Stimulated activated effector memory CD8-positive, alpha-beta T cell treated with anti-CD3 and anti-CD28 coated beads, Interleukin-12 subunit alpha, Interleukin-12 subunit beta, amount 100 ng/mL, for 72 hours (primary cell): ENCODE measurements around the gene MAP1B.

ENCODE experiments used
- ATAC-seq: fragments of 150-1000 bp; cut with Tn5 transposase; 2 replicates; pipeline ENCODE4 v1.10.0; 2021
- DNase-seq, 2 donors: peaks; one replicate each; pipeline ENCODE4 v3.0.0; 2021 to 2022; ENCODE audit warnings: low spot score in 2 of 2
- H3K27ac Mint-ChIP-seq: one replicate; pipeline ENCODE4 v1.8.0; 2022; ENCODE audit warnings: mild to moderate bottlenecking, mixed read lengths
- H3K36me3 Mint-ChIP-seq: one replicate; pipeline ENCODE4 v1.8.0; 2022; ENCODE audit warnings: mild to moderate bottlenecking, mixed read lengths
- H3K4me1 Mint-ChIP-seq: one replicate; pipeline ENCODE4 v1.8.0; 2022; ENCODE audit warnings: mixed read lengths
- H3K4me3 Mint-ChIP-seq: one replicate; pipeline ENCODE4 v1.8.0; 2022; ENCODE audit warnings: mild to moderate bottlenecking, mixed read lengths
- H3K9me3 Mint-ChIP-seq: one replicate; pipeline ENCODE4 v1.8.0; 2022; ENCODE audit warnings: mixed read lengths

The MAP1B gene

DNA sequence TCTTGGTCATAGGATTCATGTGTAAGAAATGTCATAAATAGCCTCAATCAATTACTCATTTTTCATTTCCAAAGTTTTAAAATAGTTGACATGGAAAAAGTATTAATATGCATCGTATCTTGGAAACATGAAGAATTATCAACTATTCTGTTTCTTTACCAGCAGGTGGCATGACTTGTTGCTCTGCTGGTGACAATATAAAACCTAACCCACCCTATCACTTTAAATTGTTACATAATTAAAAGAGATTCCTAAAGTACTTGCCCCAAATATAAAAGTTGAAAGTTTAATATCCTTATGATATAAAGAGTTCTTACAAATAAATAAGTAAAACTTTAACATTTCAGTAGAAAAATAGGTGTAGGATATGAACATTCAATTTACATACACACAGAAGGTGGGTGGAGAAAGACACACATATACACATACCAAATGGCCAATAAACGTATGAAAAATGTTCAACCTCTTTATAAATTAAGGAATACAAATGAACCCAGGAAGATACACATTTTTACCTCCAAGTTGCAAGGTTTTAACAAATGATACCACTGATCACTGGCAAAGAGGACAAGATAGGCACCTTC, 30.6 kb downstream of the MAP1B start:
- Mint-ChIP-seq H3K4me1 (peaks cover 10% of the 10 kb centered on the region), H3K27ac (no peak overlapping the region), H3K36me3 (no peaks in the 10 kb centered on the region), H3K4me3 (no peak overlapping the region), H3K9me3 (no peaks in the 10 kb centered on the region)
- ATAC-seq (no peak), DNase-seq (no peak)

DNA sequence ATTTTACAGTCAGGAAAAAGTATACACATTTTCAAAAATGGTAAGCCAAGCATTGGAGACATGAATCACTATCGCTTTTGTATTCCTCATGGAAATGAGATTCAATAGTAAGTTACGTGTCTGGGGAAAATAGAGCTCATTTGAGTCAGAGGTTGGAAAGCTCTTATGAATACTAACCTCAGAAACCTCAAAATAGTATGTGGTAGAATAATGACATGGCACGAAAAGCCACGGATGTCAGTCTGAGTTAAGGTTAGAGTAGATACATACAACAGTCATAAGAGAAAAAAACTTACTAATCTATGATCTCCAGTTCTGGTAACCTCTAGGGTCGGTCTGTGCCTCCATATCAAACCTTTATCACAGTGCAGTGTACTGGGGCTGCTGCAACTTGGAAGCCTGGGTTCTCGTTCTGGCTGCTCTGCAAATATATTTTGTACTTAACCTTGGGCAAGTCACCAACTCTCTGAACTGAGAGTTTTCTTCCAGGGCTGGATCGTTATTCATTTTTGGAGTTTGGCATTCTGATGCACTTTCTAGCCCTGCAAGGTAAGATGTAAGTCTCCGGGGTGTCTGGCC, 31.8 kb downstream of the MAP1B start:
- no peaks in the 10 kb centered on the region for H3K9me3 Mint-ChIP-seq
- H3K36me3 Mint-ChIP-seq = no peaks in the 10 kb centered on the region
- DNase-seq = peak in 1 of 2 donors; percentile 56
- H3K4me3 Mint-ChIP-seq = no peak overlapping the region
- peaks cover 10% of the 10 kb centered on the region for H3K4me1 Mint-ChIP-seq
- peak; percentile 98 for ATAC-seq
- peak overlapping the region; percentile 6 for H3K27ac Mint-ChIP-seq

GRCh38 chr5:72140711-72141110, 33.4 kb downstream of the MAP1B start:
- Mint-ChIP-seq H3K27ac (no peak overlapping the region), H3K9me3 (no peaks in the 10 kb centered on the region), H3K36me3 (no peaks in the 10 kb centered on the region), H3K4me3 (no peak overlapping the region), H3K4me1 (peaks cover 10% of the 10 kb centered on the region)
- DNase-seq (no peak), ATAC-seq (no peak)

- H3K27ac Mint-ChIP-seq = no peak overlapping the region
- H3K36me3 Mint-ChIP-seq = no peaks in the 10 kb centered on the region
- H3K4me3 Mint-ChIP-seq = no peak overlapping the region
- peaks cover 10% of the 10 kb centered on the region for H3K4me1 Mint-ChIP-seq
- ATAC-seq (no peak), DNase-seq (no peak)
- no peaks in the 10 kb centered on the region for H3K9me3 Mint-ChIP-seq
Measured at GRCh38 chr5:72141440-72142355, 34.4 kb downstream of the MAP1B start.

GRCh38 chr5:72144762-72145161, 37.5 kb downstream of the MAP1B start:
- ATAC-seq = no peak
- Mint-ChIP-seq H3K4me1 (no peaks in the 10 kb centered on the region), H3K9me3 (no peaks in the 10 kb centered on the region), H3K36me3 (no peaks in the 10 kb centered on the region), H3K27ac (no peak overlapping the region), H3K4me3 (no peak overlapping the region)
- DNase-seq = no peak

DNA sequence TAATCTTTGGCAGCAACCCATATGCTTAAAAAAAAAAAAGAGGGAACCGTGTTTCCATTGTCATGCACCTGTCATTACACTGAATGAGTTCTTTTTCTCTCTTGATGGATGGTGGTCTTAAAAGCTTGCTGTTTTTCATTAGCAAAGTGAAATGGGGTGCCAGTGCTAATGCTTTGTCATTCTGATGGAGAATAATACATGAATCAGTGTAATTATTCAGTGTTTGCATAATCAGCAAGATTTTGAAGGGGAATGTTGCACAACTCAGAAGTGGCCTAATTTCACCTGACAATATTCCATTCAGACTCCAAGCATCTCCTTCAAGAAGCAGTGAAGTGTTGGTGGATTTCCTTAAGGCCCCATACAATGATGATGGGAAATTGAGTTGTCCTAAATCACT, 38.1 kb downstream of the MAP1B start:
- no peaks in the 10 kb centered on the region for H3K36me3 Mint-ChIP-seq
- no peak overlapping the region for H3K4me3 Mint-ChIP-seq
- no peak overlapping the region for H3K27ac Mint-ChIP-seq
- no peak for DNase-seq
- H3K9me3 Mint-ChIP-seq = no peaks in the 10 kb centered on the region
- no peak for ATAC-seq
- no peaks in the 10 kb centered on the region for H3K4me1 Mint-ChIP-seq

GRCh38 chr5:72146056-72146455, 38.8 kb downstream of the MAP1B start:
- Mint-ChIP-seq H3K4me1 (no peaks in the 10 kb centered on the region), H3K27ac (no peak overlapping the region), H3K4me3 (no peak overlapping the region), H3K9me3 (no peaks in the 10 kb centered on the region), H3K36me3 (no peaks in the 10 kb centered on the region)
- no peak for ATAC-seq
- no peak for DNase-seq

- no peaks in the 10 kb centered on the region for H3K9me3 Mint-ChIP-seq
- H3K36me3 Mint-ChIP-seq = no peaks in the 10 kb centered on the region
- no peak overlapping the region for H3K4me3 Mint-ChIP-seq
- H3K27ac Mint-ChIP-seq = no peak overlapping the region
- no peak for ATAC-seq
- H3K4me1 Mint-ChIP-seq = no peaks in the 10 kb centered on the region
- no peak for DNase-seq
Measured at GRCh38 chr5:72147569-72147968, 40.3 kb downstream of the MAP1B start.

GRCh38 chr5:72149742-72150141, 42.5 kb downstream of the MAP1B start:
- Mint-ChIP-seq H3K9me3 (no peaks in the 10 kb centered on the region), H3K4me1 (no peaks in the 10 kb centered on the region), H3K36me3 (no peaks in the 10 kb centered on the region), H3K27ac (no peak overlapping the region), H3K4me3 (no peak overlapping the region)
- DNase-seq (no peak), ATAC-seq (no peak)

- ATAC-seq = no peak
- Mint-ChIP-seq H3K9me3 (no peaks in the 10 kb centered on the region), H3K4me1 (no peaks in the 10 kb centered on the region), H3K27ac (no peak overlapping the region), H3K36me3 (no peaks in the 10 kb centered on the region), H3K4me3 (no peak overlapping the region)
- no peak for DNase-seq
Measured at GRCh38 chr5:72151169-72151568, 43.9 kb downstream of the MAP1B start.

GRCh38 chr5:72151646-72152045, 44.4 kb downstream of the MAP1B start:
- H3K36me3 Mint-ChIP-seq = no peaks in the 10 kb centered on the region
- H3K9me3 Mint-ChIP-seq = no peaks in the 10 kb centered on the region
- ATAC-seq = no peak
- no peak overlapping the region for H3K4me3 Mint-ChIP-seq
- H3K4me1 Mint-ChIP-seq = no peaks in the 10 kb centered on the region
- H3K27ac Mint-ChIP-seq = no peak overlapping the region
- DNase-seq = no peak

DNA sequence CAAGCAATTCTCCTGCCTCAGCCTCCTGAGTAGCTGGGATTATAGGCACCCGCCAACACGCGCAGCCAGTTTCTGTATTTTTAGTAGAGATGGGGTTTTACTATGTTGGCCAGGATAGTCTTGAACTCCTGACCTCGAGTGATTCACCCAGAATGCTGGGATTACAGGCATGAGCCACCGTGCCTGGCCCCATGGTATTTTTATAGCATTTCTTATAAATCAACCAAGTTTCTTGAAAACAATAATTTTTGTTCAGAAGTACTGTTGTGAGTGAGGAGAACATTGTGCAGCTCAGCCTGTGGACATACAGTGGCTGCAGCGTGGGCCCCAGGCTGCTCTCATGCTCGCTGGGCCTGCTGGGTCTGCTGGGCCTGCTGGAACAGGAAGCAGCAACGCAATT, 45.3 kb downstream of the MAP1B start:
- Mint-ChIP-seq H3K9me3 (no peaks in the 10 kb centered on the region), H3K27ac (no peak overlapping the region)

GRCh38 chr5:72153551-72153950, 46.3 kb downstream of the MAP1B start:
- ATAC-seq (no peak), DNase-seq (no peak)
- Mint-ChIP-seq H3K27ac (no peak overlapping the region), H3K9me3 (no peaks in the 10 kb centered on the region), H3K4me1 (no peaks in the 10 kb centered on the region), H3K4me3 (no peak overlapping the region), H3K36me3 (no peaks in the 10 kb centered on the region)

More for the DNA sequence above, 45.3 kb downstream of the MAP1B start:
- Mint-ChIP-seq H3K4me3 (no peak overlapping the region), H3K36me3 (no peaks in the 10 kb centered on the region), H3K4me1 (no peaks in the 10 kb centered on the region)
- DNase-seq = no peak
- no peak for ATAC-seq

DNA sequence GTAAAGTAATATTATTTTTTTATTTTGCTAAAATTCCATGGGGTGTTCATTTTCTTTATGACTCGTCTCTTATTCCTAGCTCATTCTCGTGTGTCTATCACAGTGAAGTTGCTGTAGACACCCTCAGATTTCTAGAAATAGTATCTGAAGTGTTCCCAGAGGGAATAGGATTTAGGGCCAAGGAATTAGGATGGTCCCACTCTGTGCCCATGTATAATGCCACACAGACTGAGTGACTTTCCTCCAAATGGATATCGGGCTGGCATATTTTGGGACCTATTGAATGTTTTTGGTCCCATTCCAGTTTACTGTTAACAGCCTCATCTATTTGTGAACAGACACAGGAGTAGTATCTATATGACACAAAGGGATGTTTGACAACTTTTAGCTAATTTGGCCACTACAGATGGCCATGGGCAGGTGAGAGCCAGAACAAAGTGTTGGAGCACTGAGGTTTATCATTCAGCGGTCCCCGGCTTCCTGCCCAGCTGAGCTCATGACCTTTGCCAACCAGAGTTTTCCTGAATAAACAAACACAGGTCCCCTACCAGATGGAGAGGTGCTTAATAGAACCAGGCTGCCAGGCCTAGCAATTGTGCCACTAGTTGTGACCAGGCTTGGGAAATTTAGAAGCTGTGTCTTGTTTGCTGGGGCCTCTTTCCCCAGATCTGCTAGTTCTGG, 46.9 kb downstream of the MAP1B start:
- H3K9me3 Mint-ChIP-seq = no peaks in the 10 kb centered on the region
- H3K27ac Mint-ChIP-seq = no peak overlapping the region
- no peaks in the 10 kb centered on the region for H3K4me1 Mint-ChIP-seq
- H3K4me3 Mint-ChIP-seq = no peak overlapping the region
- ATAC-seq (no peak), DNase-seq (no peak)
- H3K36me3 Mint-ChIP-seq = no peaks in the 10 kb centered on the region

- no peaks in the 10 kb centered on the region for H3K4me1 Mint-ChIP-seq
- H3K9me3 Mint-ChIP-seq = no peaks in the 10 kb centered on the region
- no peak overlapping the region for H3K4me3 Mint-ChIP-seq
- ATAC-seq = no peak
- no peaks in the 10 kb centered on the region for H3K36me3 Mint-ChIP-seq
- no peak for DNase-seq
- no peak overlapping the region for H3K27ac Mint-ChIP-seq
Measured at GRCh38 chr5:72156946-72157624, 49.8 kb downstream of the MAP1B start.
